Measurements from ENCODE around the gene PEG3.

PEG3 gene

DNA sequence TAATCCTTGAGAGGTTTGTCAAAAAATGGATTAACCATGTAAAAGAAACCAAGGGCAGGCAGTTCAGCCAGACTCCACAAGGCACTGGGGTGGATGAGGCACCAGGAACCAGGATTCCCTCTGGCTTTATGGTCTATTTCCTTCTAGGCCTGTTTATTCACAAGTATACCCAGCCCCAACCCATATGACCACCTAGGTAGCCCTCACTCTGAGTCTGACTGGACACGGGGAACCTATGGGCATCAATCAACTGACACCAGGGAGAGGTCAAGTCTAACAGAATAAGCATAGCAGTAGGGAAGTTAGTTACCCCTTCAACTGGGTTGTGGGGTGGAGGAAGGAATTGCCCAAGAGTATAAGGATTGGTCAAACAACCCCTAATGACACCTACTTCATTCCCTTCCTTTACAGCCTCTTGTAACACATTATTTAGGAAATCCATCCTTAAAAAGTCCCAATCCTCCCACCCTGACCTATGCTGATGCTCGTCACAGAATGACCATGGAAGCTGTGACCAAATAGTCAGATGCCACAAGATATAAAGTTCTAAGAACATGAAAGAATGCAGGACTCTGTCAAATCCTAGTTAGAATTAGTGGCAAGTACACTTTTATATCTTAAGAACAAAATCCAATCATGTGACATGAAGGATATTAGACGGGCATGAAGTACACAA is 31.7 kb downstream of the PEG3 start:
- no peak for DNase-seq (ENCODE audit: low read depth)

DNA sequence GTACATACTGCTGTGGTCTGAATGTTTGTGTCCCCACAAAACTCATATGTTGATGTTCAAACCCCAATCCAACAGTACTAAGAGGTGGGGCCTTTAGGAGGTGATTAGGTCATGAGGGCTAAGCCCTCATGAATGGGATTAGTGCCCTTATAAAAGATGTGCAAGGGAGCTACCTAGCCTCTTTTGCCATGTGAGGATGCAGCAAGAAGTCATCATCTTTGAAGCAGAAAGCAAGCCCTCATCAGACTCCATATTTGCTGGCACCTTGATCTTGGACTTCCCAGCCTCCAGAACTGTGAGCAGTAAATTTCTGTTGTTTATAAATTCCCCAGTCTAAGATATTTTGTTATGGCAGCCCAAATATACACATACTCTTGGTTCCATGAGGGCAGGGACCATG is 33.9 kb downstream of the PEG3 start:
- no peak for DNase-seq (ENCODE audit: low read depth)

All from activated T-helper 9 cell treated with anti-CD3 and anti-CD28 coated beads, Interleukin-2, amount 50 U/mL, for 16 hours (primary cell).